ENCODE results near the gene AKAP7.
"Not testable (repeated sequence)": the region's sequence is repeated elsewhere in the genome, so short reads cannot be mapped to it uniquely, and the experiment has no call there.

The AKAP7 gene

DNA sequence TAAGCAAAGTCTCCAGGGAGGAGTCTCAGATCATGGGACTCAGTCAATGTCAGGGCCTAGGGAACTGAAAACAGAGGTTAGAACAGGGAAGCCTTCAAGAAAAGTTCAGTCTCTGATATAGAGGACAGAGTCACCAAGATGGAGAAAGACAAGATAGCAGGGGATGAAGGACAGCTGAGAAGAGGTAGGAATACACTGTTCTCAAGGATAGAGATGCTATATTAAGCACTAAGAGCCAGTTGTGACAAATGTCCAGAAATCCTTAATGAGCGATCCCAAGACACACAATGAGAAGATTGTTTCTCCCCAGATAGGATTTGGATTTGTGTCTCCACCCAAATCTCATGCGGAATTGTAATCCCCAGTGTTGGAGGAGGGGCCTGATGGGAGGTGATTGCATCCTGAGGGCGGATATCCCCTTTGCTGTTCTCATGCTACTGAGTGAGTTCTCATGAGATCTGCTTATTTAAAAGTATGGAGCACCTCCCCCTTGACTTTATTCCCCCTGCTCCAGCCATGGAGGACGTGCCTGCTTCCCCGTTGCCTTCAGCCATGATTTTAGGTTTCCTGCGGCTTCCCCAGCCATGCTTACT is 168.2 kb downstream of the AKAP7 start:
- no peak for DNase-seq

DNA sequence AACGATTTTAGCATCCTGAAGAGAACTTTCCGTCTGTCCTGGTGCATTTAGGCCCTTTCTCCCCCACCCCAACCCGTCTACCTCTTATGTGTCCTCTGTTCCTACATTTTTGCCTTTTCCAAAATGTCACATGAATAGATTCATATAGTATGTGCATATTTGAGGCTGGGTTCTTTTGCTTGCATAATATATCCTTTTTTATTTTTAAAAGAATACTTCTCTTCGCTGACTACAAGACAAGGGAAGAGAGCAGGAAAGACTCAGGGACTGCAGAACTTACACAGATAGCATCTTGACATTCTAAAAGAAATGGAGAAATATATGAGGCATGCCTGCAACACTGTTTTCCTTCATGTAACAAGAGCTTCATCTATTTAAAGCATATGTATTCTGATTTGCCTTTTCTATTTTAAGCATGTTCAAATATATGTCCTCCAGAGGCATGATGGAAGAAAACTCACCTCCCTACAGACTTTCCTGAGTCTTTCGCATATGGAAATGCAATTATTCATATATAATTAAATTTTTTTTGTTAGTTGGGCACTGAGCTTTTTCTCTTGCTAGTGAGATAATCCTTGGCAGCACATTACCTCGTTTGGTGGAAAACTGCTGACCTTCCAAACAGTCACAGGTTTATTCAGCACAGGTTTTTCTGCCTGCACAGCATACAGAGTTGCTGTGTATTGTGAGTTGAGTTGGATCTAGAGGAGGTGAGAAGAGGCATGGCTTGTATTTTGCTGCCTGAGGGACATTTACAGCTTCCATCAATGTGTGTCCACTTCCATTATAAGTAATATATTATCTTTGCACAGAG is 170.0 kb downstream of the AKAP7 start:
- DNase-seq = no peak

DNA sequence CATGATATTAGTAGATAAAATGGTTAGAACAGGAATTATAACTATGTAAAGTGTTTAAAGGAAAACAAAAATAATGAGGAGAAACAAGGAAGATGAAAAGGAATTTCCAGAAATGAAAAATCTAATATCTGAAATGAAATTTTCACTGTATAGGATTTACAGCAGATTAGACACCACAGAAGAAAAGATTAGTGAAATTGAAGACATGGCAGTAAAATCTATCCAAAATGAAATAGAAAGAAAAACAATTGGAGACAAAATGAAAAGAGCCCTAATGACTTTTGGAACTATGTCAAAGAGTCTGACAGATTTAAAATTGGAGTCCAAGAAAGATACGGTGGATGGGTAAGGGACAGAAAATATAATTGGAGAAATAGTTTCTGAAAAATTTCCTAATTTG is 174.2 kb downstream of the AKAP7 start:
- DNase-seq = no peak

DNA sequence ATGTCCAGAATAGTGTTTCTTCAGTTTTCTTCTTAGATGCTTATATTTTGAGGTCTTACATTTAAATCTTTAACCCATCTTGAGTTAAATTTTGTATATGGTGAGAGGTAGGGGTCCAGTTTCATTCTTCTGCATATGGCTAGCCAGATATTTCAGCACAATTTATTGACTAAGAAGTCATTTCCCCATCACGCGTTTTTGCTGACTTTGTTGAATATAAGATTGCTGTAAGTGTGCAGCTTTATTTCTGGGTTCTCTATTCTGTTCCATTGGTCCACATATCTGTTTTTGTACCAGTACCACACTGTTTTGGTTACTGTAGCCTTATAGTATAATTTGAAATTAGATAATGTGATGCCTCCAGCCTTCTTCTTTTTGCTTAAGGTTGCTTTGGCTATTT is 179.6 kb downstream of the AKAP7 start:
- no peak for DNase-seq

DNA sequence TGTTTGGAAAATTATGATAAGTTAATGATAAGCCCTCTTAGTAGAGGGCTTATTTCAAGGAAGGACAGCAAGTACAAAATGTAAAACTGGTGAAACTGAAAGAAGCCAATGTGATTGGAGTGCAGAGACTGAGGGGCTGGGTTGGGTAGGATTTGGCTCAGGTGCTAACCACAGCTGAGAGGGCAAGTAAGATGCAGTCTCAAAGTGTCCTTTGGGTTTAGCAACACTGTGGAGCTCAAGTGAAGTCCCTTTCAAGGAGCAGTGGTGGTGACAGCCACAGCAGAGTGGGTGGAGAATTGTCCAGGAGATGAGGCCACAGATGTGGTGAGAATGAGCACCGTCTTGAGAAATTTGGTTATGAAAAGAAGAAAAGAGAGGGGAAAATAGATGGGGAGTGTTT is 181.4 kb downstream of the AKAP7 start:
- DNase-seq = no peak

DNA sequence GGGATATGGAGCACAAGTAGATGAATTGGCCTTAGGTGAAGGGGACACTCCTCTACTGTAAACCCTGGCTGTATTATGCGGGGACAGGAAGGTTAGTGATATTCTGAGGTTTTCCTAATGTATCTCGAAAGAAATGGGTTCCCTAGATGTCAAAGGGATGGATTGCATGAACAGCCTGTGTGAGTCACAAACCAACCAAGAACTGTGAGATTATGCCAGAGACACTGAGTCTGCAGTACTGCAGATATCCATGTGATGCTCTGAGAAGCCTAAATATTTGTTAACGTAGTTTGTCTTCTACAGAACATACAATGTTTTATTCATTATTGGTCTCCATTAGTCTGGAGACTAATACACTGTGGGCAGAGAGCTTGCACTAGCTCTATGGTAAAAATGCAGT is 182.2 kb downstream of the AKAP7 start:
- no peak for DNase-seq

DNA sequence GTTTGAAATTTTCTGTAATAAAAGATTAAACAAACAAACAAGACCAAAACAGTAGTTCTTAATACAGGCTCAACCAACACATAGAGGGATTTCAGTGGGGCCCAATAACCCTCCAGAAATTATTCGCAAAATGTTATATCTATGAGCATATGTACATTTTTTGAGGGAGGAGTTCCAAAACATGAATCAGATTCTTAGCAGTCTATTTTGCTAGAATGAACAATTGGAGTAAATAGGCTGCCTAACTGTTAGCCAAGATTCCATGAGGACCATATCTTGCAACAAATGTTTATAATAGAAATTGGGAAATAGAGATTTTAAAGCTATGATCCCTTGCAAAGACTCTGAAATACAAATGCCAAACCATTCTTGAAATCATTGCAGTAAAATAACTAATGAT is 186.3 kb downstream of the AKAP7 start:
- DNase-seq = no peak

DNA sequence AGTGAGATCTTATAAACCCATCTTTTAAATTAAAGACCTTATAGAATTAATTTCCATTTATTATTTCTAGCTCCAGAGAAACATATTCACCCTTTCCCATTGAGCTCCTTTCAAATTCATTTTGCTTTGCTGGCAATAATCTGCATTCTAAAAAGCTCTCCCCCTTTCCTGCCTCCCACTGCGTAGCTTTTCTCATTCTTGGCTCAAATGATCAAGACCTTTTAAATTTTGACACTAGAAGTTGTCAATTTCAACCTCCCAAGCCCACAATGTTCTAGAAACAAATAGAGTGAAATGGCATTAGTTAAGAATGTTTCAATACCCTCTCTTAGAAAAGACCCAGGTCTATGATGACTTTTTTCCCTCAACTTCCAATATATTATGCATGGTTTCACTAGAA is 186.9 kb downstream of the AKAP7 start:
- no peak for DNase-seq

DNA sequence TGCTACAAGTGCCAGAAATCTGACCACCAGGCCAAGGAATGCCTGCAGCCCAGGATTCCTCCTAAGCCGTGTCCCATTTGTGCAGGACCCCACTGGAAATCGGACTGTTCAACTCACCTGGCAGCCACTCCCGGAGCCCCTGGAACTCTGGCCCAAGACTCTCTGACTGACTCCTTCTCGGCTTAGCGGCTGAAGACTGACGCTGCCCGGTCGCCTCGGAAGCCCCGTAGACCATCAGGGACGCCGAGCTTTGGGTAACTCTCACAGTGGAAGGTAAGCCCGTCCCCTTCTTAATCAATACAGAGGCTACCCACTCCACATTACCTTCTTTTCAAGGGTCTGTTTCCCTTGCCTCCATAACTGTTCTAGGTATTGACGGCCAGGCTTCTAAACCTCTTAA is 190.4 kb downstream of the AKAP7 start:
- DNase-seq = not testable (repeated sequence)

DNA sequence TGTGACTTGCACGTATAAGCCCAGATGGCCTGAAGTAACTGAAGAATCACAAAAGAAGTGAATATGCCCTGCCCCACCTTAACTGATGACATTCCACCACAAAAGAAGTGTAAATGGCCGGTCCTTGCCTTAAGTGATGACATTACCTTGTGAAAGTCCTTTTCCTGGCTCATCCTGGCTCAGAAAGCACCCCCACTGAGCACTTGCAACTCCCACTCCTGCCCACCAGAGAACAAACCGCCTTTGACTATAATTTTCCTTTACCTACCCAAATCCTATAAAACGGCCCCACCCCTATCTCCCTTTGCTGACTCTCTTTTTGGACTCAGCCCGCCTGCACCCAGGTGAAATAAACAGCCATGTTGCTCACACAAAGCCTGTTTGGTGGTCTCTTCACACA is 193.5 kb downstream of the AKAP7 start:
- DNase-seq = not testable (repeated sequence)

DNA sequence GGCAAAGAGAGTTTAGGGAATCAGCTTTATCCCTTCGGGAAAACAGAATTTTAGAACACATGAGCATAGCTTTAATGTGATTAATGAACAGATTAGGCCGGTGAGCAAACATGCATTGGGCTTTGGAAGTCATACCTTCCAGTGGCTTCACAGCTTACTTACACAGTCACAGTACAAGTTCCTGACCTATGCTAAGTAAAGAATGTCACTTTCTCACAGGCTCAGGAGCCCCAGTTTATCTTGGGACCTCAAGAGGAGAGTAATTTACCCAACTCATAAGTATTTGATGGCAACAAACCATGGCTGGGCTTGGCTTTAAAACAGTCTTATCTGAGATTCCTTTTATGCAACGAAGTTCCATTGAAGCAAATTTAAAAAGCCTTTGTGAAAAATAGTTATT is 195.9 kb downstream of the AKAP7 start:
- no peak for DNase-seq

DNA sequence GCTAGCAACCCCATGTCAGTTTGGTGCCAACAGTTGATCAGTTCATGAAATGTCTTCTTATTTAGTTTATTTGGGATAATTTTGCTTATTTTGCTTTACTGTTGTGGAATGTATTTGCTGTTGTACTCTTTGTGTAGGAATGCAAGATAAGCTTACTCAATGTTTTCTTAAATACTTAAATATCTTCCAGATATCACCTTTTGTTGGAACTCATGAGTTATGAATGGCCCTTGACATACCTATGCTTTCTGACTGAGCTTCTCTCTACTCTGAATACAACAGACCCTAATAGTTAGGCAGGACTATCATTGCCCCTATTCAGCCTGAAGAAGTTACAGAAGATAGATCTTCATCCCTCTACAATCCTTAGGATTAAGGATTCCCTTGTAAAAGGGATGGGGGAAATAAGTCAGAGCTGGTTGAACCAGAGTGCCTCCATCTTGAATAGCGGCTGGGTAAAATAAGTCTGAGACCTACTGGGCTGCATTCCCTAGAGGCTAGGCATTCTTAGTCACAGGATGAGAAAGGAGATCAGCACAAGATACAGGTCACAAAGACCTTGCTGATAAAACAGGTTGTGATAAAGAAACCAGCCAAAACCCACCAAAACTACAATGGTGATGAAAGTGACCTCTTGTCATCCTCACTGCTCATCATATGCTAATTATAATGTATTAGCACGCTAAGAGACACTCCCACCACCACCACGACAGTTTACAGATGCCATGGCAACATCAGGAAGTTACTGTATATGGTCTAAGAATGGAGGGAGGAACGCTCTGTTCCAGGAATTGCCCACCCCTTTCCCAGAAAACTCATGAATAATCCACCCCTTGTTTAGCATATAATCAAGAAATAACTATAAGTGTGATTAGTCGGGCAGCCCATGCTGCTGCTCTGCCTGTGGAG is 196.9 kb downstream of the AKAP7 start:
- no peak for DNase-seq

Data from NCI-H748 treated with DMSO at 0.1 percent for 48 hours (cell line).